Uterus (tissue), 2 donors: ENCODE data around the gene STAT6.

Experiments used
- POLR2A ChIP-seq, 2 donors: fragments of 450-650 bp; IDR thresholded peaks; one replicate each; pipeline ENCODE4 v1.6.1; 2016; ENCODE audit warnings: antibody characterized with exemption in 2 of 2, mild to moderate bottlenecking in 1 of 2, moderate library complexity in 1 of 2
- TF ChIP-seq, protein P1 (sequence below), 4 experiments: fragments of 200-600 bp in 2 of 4; fragments of 450-650 bp in 2 of 4; sonication (generic) in 2 of 4; IDR thresholded peaks; one replicate each; pipeline ENCODE4 v1.5.1; 2016 to 2019; ENCODE audit warnings: antibody characterized with exemption in 4 of 4, mild to moderate bottlenecking in 2 of 4, moderate library complexity in 1 of 4

GRCh38 chr12:57096099-57096572 is 15.0 kb downstream of the STAT6 start:
- TF ChIP-seq, protein P1, sequence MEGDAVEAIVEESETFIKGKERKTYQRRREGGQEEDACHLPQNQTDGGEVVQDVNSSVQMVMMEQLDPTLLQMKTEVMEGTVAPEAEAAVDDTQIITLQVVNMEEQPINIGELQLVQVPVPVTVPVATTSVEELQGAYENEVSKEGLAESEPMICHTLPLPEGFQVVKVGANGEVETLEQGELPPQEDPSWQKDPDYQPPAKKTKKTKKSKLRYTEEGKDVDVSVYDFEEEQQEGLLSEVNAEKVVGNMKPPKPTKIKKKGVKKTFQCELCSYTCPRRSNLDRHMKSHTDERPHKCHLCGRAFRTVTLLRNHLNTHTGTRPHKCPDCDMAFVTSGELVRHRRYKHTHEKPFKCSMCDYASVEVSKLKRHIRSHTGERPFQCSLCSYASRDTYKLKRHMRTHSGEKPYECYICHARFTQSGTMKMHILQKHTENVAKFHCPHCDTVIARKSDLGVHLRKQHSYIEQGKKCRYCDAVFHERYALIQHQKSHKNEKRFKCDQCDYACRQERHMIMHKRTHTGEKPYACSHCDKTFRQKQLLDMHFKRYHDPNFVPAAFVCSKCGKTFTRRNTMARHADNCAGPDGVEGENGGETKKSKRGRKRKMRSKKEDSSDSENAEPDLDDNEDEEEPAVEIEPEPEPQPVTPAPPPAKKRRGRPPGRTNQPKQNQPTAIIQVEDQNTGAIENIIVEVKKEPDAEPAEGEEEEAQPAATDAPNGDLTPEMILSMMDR (IDR thresholded peaks at IDR 0.05): no peak
- TF ChIP-seq POLR2A (IDR thresholded peaks at IDR 0.05): no peak
